ENCODE data around the gene ESYT1. TPM values are rescaled to one million over a fixed set of nuclear protein-coding genes. Genes with fewer than 3 reads are reported as not detected.

The ESYT1 gene
- total RNA-seq, 1 donor from 2014 or later = 66.4 TPM

DNA sequence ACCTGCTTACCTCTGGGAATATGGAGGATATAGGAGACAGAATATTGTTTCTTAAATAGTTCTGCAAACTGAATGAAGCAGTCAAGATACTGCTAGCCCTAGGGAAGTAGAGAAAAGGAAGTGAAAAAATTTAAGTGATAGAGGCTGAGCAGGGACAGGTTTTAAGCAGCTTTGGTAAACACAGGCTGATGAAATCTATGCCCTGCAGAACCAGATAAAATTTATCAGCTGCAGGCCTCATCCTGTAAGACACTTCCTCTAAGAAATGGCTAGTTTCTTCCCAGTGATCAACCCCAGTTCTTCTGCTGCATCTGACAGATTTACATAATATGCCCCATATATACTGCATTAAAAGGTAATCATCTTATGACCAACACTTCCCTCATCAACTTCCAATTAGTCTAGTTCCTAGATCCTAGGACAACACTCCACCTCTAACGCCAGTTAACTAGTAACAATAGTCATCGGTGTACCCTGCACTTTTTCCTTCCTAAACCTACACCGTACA, 1.3 kb upstream of the ESYT1 start:
- DNase-seq (ENCODE audit: low spot score) = no peak

DNA sequence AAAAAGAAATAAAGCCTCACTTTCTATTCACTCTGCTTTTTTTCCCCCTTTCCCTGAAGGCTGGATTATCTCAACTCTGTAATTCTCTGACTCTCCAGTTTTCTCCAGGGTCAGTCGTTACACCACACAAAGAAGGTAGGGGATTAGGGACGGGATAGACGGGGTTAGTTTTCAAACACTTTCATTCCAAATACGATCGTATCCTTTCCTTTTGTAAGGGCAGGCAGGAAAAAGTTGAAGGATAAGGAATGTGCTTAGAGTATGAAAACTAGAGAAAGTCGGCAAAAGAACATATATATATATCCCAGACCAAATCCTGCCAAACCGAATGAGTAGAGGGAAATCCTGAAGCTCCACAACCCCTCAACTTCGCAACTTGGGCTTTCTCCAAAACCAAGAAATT, 581 bp upstream of the ESYT1 start:
- DNase-seq (ENCODE audit: low spot score) = no peak

DNA sequence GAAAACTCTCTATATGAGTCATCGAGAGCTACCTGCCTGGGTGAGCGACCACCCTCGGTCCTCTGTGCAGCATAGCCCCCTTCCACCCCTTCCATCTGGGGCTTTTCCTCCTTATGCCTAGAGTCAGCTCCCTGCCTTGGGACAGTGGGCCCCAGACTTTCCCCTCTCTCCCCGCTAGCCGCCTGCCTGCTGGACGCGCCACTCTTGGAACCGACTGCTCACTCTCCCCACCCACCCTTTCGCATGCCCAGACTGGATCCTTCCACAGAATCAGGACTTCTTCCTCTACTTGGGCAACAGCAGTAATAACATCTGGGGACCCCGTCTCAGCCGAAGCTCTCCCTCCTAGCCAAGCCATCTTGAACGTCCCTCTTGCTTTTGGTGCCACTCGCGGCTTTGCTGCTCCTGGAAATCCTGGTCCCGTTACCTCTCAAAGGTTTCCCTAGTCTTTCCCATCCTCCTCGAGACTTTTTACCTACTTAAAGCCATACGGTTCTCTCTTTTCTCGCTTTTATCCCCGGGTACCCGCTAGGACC, 671 bp downstream of the ESYT1 start:
- DNase-seq (ENCODE audit: low spot score) = peak; percentile 31

DNA sequence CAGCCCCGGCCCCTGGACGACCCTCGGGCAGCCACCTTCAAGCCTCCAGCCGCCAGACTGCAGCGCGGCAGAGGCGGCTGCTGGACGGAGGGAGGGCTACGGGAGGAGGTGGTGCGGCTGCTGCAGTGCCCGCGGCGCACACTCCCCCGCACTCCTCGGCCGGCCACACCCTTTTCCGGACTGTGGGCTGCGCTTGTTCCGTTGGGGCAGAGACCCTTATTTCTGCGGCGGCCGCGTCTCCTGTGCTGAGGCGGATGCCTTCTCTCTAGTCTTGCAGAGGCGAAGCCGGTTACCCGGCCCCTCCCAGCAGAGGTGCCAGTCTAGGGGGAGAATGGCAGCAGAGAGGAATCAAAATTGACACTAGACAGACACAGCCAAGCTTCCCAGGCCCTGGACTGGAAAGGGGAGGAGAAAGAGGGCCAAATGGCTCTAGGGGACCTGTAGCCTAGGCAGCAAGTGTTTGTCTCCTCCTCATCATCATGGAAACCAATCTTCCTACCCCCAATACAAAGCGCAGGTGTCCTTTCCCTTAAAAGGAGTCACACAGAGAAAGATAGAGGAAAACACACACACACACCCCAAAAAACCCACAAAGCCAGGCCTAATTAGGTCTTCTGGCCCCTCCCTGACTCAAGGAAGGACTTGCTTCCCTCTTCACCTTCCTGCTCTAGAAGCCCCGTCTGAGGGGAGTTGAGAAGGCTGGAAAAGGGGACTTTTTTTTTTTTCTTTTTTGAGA, 1.3 kb downstream of the ESYT1 start:
- peak; percentile 53 for DNase-seq (ENCODE audit: low spot score)

DNA sequence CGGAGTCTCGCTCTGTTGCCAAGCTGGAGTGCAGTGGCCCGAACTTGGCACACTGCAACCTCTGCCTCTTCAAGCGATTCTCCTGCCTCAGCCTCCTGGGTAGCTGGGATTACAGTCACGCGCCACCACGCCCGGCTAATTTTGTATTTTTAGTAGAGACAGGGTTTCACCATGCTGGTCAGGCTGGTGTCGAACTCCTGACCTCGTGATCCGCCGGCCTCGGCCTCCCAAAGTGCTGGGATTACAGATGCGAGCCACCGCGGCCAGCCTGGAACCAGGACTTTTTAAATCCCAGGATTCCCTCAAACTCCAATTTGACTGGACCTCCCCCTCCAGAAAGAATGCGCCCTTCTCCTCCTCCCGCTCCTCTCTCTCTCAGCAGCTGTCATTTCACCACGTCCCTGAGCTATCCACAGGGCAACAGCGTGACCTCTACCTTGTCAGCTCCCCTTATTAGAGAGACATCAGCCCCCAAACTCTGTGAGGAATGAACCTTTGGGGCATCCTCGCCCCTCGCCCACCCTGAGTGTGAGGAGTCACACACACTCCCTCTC, 2.0 kb downstream of the ESYT1 start:
- DNase-seq (ENCODE audit: low spot score) = no peak

DNA sequence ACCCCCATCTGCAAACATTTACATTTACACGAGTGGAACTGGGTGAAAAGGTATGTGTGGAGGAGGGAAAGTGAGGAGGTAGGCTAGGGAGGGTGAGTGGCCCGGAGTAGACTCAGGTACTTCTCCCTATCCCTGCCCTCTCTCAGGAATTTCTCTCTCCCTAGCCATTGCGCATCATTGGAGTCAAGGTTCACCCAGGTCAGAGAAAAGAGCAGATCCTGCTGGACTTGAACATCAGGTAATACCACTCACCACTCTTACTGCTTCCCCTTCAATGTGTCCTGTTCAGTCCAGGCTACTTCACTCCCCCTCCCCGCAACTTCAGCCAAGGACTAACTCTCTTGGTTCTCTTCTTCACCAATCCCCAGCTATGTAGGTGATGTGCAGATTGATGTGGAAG, 2.8 kb downstream of the ESYT1 start:
- no peak for DNase-seq (ENCODE audit: low spot score)

DNA sequence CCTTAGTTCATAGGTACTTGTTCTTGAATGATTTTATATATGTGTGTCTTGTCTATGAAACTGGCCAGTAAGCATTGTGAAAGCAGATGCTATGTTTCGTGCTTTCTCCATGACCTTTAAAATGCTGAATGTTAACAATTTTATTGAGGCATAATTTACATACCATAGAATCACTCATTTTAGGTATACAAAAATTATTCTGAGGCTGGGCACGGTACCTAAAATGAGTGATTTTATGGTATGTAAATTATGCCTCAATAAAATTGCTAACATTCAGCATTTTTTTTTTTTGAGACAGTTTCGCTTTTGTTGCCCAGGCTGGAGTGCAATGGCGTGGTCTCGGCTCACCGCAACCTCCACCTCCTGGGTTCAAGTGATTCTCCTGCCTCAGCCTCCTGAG, 6.8 kb downstream of the ESYT1 start:
- DNase-seq (ENCODE audit: low spot score) = no peak

DNA sequence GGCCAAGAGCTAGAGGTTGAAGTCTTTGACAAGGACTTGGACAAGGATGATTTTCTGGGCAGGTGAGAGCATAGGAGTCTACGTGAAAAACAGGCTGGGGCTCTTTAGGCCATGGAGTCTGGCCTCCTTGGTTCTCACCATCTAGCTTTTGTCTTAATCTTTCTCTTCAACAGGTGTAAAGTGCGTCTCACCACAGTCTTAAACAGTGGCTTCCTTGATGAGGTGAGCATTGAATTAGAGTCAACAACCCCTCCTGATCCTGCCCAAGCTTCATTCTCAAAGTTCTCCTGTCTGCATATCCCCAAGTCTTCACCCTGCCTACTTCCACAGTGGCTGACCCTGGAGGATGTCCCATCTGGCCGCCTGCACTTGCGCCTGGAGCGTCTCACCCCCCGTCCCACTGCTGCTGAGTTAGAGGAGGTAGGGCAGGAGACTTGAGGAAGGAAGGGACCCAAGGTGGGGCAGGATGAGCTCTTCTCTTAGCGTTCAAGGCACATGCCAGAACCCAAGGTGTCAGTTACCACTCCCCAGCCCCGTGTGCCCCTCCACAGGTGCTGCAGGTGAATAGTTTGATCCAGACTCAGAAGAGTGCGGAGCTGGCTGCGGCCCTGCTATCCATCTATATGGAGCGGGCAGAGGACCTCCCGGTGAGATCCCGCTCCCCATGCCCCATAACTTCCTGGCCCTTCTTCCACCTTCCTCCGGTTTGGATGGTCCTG, 9.9 kb downstream of the ESYT1 start:
- no peak for DNase-seq (ENCODE audit: low spot score)

DNA sequence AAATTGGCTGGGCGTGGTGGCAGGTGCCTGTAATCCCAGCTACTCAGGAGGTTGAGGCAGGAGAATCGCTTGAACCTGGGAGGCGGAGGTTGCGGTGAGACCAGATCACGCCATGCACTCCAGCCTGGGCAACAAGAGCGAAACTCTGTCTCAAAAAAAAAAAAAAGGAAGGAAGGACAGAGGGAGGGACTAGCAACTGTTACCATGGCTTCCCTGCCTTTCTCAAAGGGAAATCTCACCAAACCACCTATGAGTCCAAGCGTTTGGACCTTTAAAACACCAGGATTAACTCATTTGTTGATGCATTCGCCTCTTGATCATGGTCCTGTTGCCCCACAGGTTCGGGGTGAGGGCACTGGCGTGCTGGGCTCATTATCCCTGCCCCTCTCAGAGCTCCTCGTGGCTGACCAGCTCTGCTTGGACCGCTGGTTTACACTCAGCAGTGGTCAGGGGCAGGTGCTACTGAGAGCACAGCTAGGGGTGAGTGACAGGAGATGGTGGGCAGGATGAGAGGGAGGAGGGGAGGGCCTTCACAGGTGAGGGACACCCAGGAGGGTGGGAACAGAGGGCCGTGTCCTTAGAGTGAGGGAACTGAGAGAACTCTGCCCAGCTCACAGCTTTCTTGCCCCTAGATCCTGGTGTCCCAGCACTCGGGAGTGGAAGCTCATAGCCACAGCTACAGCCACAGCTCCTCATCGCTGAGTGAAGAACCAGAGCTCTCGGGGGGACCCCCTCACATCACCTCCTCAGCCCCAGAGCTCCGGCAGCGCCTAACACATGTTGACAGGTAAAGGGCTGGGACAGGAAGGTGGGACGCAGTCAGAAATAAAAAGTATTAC, 14.1 kb downstream of the ESYT1 start:
- DNase-seq (ENCODE audit: low spot score) = no peak

DNA sequence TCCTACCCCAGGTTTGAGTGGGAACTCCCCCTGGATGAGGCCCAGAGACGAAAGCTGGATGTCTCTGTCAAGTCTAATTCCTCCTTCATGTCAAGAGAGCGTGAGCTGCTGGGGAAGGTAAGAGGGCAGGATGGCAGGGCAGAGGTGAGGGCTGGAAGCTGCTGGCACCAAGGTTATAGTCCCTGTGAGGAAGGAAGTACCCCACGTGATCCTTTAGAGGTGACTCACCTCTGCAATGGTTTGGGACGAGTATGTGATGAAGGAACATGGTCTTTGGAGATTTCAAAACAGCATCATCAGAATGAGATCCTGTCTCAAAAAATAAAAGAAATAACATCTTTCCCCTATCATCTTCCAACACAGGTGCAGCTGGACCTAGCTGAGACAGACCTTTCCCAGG, 15.2 kb downstream of the ESYT1 start:
- no peak for DNase-seq (ENCODE audit: low spot score)

DNA sequence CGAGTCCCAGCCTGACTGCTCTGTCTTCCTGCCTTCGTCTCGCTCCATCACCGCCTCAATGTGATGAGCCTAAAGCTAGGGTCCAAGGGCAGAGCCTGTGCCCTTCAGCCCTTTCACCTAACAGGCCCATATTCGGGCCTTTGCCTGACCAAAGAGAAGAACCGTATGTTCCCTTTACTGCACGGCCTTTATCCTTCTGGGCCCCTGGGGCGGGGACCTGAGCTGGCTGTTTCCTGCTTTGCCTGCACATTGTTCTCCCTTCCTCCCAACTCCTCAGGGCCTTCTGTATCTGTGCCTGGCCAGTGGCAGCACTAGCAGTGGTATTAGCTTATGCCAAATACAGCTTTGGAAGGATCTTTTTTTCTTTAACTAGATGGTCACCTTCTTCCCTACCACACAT, 15.8 kb downstream of the ESYT1 start:
- DNase-seq (ENCODE audit: low spot score) = no peak

DNA sequence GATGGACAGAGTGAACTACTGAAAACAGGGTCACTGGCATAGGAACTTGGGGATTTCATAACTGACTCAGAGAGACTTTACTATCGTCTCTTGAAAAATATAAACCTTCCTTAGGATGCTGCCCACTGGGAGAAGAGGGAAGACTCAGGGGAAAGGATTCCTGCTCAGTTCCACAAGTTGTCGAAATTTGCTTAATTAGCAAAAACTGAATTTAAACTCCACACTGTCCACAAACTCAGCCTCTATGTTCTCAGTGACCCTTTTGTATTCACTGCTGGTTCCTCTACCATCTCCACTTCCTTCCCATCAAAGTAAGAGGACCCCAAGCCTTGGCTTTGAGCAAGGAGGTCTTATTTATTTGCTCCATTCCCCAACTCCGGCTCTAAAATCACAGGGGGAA, 17.1 kb downstream of the ESYT1 start:
- no peak for DNase-seq (ENCODE audit: low spot score)

DNA sequence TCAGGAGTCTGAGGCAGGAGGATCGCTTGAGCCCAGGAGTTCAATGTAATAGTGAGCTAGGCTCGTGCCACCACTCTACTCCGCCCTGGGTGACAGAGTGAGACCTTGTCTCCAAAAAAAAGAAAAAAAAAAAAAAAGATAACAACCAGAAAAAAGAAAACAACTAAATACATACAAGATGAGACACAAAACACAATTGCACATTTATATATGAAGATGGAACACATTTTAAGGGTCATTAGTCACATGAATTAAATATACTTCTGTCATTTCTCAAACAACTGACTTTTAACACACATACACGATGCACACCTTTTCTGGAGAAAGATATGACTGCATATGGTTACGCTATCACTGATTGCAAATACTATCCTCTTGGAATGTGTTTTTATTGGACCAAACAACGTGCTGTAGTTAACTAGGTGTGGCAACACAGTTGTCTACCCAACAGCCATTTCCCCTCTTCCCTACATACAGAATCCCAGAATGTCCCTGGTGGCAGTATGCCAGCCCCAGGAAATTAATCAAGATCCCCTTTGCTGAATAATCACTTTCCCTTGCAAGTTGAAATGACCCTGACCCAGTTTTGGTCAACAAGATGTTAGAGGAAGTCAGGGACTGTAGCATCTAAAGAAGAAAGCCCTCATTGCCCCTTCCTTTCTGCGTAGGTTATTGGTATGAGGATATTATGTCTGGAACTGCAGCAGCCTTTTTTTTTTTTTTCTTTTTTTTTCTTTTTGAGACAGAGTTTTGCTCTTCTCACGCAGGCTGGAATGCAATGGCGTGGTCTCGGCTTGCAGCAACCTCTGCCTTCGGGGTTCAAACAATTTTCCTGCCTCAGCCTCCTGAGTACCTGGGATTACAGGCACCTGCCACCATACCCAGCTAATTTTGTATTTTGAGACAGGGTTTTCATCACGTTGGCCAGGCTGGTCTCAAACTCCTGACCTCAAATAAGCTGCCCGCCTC, 18.7 kb downstream of the ESYT1 start:
- DNase-seq (ENCODE audit: low spot score) = no peak

DNA sequence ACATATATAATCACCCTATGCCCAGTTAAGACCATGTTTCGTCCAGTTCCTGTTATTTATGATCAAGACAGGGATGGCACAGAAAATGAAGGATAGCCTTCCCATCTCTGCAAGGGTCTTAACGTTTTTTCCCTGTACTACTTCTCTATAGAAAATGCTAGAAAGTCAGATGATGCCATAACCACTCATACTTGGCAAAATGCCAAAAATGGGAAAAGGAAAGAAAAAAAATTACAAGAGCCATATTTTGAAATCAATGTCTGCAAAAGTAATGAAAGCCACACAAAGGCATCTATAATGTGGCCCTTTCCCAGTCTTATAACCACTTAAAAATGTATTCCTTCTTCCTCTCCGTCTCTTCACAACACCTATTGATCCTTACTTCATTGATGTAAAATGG, 22.5 kb downstream of the ESYT1 start:
- DNase-seq (ENCODE audit: low spot score) = no peak

DNA sequence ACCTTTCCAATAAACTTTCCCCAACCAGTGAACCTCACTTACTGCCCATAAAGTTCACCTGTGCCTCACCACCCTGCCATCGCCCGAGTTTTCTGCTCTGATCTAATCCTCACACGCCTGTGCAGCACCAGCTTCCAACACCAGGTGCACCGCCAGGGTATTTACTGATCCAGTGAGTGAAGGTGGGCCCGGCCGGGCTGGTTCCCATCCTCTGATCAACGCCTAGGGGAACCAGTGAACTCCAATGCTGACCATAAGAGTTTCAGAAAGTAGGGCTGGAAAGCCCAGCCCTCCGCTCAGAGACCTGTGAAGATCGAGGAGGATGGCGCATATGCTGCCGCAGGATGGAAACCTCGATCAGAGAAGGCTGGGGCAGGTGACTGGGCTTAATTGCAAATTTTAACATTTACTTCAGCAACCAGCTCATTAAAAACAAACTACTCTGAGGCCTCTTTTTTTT, 23.6 kb downstream of the ESYT1 start:
- no peak for DNase-seq (ENCODE audit: low spot score)

DNA sequence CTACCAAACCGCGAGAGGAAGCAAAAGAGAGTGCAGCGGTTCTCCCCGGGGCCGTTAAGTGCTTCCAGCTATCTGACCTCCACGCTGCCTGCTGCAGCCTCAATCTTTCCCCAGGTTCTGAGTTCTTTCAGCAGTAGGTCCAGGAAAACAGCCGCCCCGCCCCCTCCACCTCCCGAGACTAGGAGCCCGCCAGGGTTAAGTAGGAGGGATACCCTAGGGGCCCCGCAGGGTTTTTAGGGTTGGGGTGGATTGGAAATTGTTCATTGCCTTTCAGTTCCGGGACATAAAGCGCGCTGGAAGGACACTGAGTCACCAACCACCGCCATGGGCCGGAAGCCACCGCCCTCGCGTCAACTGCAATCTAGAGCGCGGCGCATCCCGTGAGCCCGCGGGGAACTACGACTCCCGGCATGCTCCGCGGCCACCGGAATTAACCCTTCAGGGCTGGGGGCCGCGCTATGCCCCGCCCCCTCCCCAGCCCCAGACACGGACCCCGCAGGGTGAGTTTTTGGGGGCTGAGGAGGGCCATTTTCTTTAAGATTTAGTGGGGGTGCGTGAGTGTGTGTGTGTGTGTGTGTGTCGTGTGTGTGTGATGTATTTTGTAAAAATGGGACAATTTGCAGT, 24.2 kb downstream of the ESYT1 start, which contains the start of gene MYL6B:
TSS of gene MYL6B (plus strand) at position 456 of the 624 bp plus-strand sequence. CDS start 1,332 bp downstream, outside the sequence.
- DNase-seq (ENCODE audit: low spot score) = peak; percentile 96

DNA sequence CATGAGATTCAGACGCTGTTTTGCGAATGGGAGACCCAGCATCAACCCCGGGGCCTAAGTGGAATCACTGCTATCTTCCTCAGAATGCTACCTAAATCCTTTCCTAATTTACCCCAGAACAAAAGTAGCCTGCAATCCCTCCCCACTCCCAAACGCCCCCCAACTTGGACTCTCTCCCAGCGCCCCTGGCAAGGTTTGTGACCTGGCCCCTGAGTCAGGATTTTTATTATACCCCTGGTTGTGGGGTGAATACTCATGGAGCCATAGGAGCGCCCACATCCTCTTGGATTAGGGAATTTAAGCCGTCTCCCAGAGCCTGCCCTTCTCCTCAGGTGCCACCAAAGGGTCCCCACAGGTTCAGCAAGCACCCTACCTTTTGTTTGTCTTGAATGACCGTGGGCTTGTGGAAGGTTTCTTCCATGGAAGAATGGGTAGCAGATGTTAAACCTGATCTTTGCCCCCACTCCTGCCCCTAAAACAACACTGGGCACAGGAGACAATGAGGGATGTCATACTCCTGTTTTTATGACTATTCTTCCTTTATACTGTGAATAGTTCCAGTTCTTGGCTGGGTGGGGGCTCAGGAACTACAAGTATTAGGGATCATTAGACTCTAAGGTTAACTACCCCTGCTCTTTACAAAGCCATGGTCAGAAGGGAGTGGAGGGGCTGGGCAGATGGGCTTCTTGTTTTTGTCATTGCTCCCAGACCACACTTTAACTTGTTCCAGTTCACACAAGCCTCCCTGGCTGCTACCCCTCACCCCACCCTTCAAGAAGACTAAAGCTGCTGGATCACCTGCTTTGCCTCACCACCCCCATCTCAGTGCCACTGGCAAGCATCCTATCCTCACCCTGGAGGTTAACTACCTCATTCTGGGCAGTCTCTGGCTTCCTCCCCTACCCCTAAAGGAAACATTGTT, 24.9 kb downstream of the ESYT1 start:
- no peak for DNase-seq (ENCODE audit: low spot score)

DNA sequence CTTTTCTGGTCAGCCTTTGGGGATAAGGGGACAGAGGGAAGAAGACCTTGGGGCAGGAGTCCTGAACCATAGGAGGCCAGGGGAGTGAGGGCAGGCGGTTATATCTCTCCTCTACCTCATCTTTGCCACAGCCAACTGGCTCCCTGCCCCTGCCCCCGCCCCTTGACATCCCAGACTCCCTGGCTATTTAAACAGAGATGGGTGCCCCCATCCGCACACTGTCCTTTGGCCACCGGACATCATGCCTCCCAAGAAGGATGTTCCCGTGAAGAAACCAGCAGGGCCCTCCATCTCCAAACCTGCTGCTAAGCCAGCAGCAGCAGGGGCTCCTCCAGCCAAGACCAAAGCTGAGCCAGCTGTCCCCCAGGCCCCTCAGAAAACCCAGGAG, 25.6 kb downstream of the ESYT1 start:
- no peak for DNase-seq (ENCODE audit: low spot score)
